ENCODE measurements around the gene EPHB2. TPM values are rescaled to one million over a fixed set of nuclear protein-coding genes. Genes with fewer than 3 reads are reported as not detected.

The EPHB2 gene
- total RNA-seq, 4 donors from 2014 or later = 7.5 to 27.3 (median 23.8) TPM

DNA sequence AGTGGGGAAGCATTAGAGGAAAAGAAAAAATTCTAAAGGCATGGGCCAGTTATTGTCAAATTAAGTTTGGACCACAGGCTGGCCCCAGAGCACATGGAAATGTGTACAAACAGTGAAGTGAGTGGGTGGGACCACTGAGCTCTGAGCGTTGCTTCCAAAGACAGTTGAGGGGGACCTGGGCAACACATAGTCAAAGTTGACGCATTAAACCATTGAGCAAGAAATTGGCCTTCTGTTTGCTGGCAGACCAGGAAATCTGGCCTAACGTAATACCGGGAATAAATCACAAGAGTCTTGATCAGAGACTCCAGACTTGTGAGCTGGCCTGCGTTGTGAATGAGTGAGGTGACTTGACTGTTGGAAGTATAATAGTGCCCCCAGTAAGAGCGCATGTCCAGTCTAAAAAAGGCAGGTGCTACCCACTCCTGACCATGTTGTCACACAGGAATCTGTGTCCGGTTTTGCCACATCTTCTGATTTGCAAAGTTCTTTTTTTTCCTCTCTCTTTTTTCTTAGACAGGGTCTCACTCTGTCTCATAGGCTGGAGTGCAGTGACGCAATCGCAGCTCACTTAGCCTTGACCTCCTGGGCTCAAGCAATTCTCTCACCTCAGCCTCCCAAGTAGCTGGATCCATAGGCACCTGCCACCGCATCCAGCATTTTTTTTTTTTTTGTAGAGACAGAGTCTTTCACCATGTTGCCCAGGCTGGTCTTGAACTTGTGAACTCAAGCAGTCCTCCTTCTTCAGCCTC is 10.7 kb downstream of the EPHB2 start:
- no peak for DNase-seq
- 87 to 89% methylated on average over 10 of the region's 10 CpGs for WGBS, 2 donors
- no peaks in the 10 kb centered on the region for H3K9me3 ChIP-seq
- H3K27me3 ChIP-seq = no peaks in the 10 kb centered on the region
- TF ChIP-seq, protein P1, sequence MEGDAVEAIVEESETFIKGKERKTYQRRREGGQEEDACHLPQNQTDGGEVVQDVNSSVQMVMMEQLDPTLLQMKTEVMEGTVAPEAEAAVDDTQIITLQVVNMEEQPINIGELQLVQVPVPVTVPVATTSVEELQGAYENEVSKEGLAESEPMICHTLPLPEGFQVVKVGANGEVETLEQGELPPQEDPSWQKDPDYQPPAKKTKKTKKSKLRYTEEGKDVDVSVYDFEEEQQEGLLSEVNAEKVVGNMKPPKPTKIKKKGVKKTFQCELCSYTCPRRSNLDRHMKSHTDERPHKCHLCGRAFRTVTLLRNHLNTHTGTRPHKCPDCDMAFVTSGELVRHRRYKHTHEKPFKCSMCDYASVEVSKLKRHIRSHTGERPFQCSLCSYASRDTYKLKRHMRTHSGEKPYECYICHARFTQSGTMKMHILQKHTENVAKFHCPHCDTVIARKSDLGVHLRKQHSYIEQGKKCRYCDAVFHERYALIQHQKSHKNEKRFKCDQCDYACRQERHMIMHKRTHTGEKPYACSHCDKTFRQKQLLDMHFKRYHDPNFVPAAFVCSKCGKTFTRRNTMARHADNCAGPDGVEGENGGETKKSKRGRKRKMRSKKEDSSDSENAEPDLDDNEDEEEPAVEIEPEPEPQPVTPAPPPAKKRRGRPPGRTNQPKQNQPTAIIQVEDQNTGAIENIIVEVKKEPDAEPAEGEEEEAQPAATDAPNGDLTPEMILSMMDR (IDR thresholded peaks at IDR 0.05) = no peak
- no peak for TF ChIP-seq POLR2A (IDR thresholded peaks at IDR 0.05)
- no peak overlapping the region for H3K27ac ChIP-seq
- intact Hi-C loops (cut with DNase I) = no loop called here
- no peaks in the 10 kb centered on the region for H3K36me3 ChIP-seq
- H3K4me1 ChIP-seq = peaks cover 7 to 10% of the 10 kb centered on the region in 2 donors
- no peak overlapping the region for H3K4me3 ChIP-seq (replicated peaks in 1 of 3)

DNA sequence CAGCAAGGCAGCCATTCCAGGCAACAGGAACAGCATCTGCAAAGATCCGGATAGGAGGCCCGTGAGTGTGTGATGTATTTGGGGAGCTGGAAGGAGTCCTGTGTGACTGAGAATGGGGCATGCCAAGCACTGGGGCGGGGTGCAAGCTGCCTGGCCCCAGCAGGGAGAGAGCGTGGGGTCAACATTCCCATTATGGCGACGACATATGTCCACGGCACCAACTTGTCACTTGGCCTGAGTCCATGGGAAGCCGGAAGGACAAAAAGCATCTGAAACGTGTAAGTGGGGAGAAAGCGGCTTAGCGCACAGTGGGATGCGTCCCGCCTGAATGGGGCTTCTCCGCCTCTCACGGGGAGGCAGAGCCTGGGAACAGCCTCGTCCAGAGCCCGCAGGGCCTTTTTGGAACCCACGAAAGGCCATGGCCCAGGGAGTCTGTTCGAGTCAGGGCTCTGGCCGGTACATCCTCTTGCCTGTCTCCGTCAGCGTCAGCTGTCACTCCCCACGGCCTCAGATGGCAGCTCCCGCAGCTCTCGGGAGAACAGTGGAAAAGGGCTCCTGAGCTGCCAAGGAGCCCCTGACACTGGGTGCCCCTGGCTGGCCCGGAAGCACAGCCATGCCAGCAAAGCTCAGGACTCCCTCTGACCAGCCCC is 12.4 kb downstream of the EPHB2 start:
- no peak overlapping the region for H3K27ac ChIP-seq
- TF ChIP-seq POLR2A (IDR thresholded peaks at IDR 0.05) = no peak
- TF ChIP-seq, protein P1 (IDR thresholded peaks at IDR 0.05) = no peak
- intact Hi-C loops (cut with DNase I) = no loop called here
- no peaks in the 10 kb centered on the region for H3K36me3 ChIP-seq
- H3K4me1 ChIP-seq = no peaks in the 10 kb centered on the region
- H3K9me3 ChIP-seq = no peaks in the 10 kb centered on the region
- no peak for DNase-seq
- no peaks in the 10 kb centered on the region for H3K27me3 ChIP-seq
- 74 to 87% methylated on average over 17 to 26 of the region's 26 CpGs for WGBS, 2 donors
- H3K4me3 ChIP-seq (replicated peaks in 1 of 3) = no peak overlapping the region

- no peaks in the 10 kb centered on the region for H3K9me3 ChIP-seq
These were observed 17.2 kb downstream of the EPHB2 start for GRCh38 chr1:22727873-22728272.

DNA sequence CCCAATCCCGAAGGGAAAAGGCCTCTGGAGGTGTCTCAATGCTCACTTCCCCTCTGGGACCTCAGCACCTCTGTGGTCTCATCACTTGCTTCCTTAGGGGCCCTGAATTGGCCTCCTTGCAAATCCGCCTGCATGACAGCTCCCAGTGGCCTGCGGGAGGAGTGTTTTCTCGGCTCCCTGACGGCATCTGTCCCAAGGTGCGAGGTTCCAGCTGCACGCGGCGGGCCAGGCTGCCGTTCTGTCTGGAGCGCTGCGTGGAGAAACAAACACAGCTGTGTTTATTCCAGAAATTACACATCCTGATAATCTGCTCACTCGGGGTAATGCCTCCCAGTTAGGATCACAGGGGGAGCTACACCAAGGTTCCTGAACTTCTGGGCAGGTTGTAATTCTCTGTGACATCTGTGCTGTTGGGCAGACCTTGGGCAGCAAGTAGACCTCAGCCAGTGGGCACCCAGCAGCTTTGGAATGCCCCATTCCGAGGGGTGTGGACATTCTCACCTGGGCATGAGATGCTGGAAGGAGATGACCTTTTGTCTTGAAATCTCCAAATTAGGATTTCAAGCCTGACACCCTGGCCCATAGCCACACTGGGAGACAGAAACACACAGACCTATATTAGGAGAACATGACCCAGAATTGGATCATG is 18.2 kb downstream of the EPHB2 start:
- H3K9me3 ChIP-seq = no peaks in the 10 kb centered on the region
- no peaks in the 10 kb centered on the region for H3K4me1 ChIP-seq
- WGBS, 2 donors = 73 to 84% methylated on average over 13 of the region's 14 CpGs
- intact Hi-C loops (cut with DNase I) = no loop called here
- no peaks in the 10 kb centered on the region for H3K27me3 ChIP-seq
- no peak for DNase-seq
- H3K4me3 ChIP-seq (replicated peaks in 1 of 3) = no peak overlapping the region
- H3K36me3 ChIP-seq = no peaks in the 10 kb centered on the region
- TF ChIP-seq, protein P1 (IDR thresholded peaks at IDR 0.05) = no peak
- no peak overlapping the region for H3K27ac ChIP-seq

More at GRCh38 chr1:22727873-22728272, 17.2 kb downstream of the EPHB2 start:
- no peak overlapping the region for H3K27ac ChIP-seq
- intact Hi-C loops (cut with DNase I) = no loop called here
- H3K27me3 ChIP-seq = no peaks in the 10 kb centered on the region
- H3K36me3 ChIP-seq = no peaks in the 10 kb centered on the region
- no peaks in the 10 kb centered on the region for H3K4me1 ChIP-seq
- no peak for DNase-seq
- no peak overlapping the region for H3K4me3 ChIP-seq (replicated peaks in 1 of 3)
- no peak for TF ChIP-seq POLR2A (IDR thresholded peaks at IDR 0.05)
- TF ChIP-seq, protein P1 (IDR thresholded peaks at IDR 0.05) = no peak
- 90 to 96% methylated on average over 2 of the region's 2 CpGs for WGBS, 2 donors

DNA sequence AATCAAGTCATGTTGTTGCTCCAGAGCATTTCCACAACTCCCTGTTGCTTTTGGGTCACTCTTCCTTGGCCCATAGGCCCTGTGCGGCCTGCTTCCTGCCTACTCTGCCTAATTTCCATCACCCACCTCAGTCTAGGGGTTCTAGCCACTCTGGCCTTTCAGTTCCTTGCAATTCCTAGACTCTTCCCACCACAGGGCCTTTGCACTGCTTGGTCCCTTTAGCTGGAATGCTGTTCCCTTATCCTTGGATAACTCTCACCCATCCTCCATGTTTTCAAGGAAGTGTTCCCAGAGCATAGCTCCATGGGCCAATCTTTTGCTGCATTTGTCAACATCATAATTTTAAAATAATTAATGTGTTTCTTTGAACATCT is 18.7 kb downstream of the EPHB2 start:
- no peaks in the 10 kb centered on the region for H3K27me3 ChIP-seq
- 91 to 100% methylated on average over 1 of the region's 1 CpG for WGBS, 2 donors
- TF ChIP-seq, protein P1 (IDR thresholded peaks at IDR 0.05) = no peak
- no peak for TF ChIP-seq POLR2A (IDR thresholded peaks at IDR 0.05)
- intact Hi-C loops (cut with DNase I) = no loop called here
- no peak for DNase-seq
- H3K4me1 ChIP-seq = no peaks in the 10 kb centered on the region
- no peaks in the 10 kb centered on the region for H3K36me3 ChIP-seq
- H3K4me3 ChIP-seq (replicated peaks in 1 of 3) = no peak overlapping the region
- no peak overlapping the region for H3K27ac ChIP-seq
- no peaks in the 10 kb centered on the region for H3K9me3 ChIP-seq
